HG03571 (cell line): Measurements from ENCODE around the gene JUP.
"Not testable (repeated sequence)": the region's sequence is repeated elsewhere in the genome, so short reads cannot be mapped to it uniquely, and the experiment has no call there.

Experiments used
- ATAC-seq: cut with Tn5 transposase; IDR thresholded peaks from one replicate; pipeline ENCODE4 v1.9.1; 2021; ENCODE audit not compliant: unreplicated experiment

JUP gene

DNA sequence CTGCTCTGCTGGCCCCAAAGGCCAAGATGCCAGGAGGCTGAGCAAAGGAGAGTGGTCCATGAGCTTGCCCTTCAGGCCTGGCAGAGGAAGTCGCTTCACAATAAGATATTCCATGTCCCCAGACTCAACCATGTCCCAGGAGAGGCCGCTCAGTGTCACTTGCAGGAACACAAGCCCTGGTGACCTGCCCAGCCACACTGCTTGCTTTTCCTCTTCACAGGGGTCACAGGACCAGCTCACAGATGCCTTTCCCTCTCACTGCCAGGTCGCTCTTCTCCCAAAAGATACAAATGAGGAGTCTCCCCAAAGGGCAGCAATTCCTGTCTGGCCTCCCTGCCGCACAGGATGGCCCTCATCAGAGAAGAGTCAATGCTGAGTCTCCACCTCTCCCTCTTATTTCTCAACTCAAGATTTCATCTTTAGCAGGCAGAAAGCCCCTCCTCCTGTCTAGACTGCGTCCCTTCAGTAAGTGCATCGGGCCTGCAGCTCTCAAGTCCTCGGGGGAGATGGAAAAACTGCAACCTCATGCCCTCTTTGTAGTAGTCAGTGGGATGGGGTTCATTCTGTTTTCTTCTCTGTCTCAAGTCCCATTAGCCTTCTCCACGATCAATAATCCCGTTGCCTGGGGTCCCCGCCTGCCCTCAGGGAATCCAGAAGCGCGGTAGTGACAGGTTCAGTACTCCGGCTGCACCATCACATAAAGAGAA is 5.0 kb downstream of the JUP start:
- ATAC-seq = no peak

- ATAC-seq = no peak
Observed at GRCh38 chr17:41779954-41780353, 6.6 kb downstream of the JUP start.

GRCh38 chr17:41777574-41778188 is 8.8 kb downstream of the JUP start:
- no peak for ATAC-seq

- ATAC-seq = no peak
Observed at GRCh38 chr17:41777157-41777573, 9.3 kb downstream of the JUP start.

- ATAC-seq = not testable (repeated sequence)
Observed at GRCh38 chr17:41776262-41776900, 10.1 kb downstream of the JUP start.

DNA sequence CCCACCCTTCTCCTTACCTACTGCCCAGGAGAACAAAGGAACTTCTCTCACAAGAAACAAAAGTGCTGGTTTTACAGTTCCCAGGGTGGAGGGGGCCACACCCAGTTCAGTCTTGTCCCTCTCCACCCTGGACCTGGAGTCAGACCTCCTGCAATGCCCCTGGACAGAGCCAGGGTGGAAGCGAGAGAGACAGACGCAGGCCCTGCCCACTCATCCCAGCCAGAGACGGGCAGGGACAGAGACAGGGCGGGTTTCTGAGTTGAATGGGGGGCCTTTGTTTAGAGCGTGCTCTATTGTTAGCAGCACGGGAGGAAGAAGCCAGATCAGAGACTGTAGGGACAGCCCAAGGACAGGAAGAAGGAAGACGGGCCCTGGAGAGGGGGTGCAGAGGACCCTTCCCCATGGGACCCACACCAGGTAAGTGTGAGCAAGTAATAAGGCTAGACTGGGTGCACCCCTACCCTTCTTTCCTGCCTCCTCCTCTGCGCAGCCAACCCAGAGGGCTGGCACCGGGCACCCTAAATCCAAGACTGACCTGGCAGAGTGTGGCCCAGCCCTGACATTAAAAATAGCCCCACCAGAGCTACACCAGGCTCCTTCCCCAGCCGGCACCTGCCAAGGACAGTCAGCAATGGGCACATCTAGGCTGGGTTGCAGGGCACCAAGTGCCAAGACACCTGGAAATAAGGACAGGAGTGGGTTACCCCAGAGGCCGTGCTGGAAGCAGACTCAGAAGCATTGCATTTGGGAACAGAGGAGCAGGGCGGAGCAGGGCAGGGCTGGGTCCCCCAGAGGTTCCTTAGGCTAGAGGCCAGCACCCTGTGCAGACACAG is 10.9 kb downstream of the JUP start:
- no peak for ATAC-seq

- ATAC-seq = no peak
Observed at GRCh38 chr17:41773731-41774193, 12.7 kb downstream of the JUP start.

- ATAC-seq = no peak
Observed at GRCh38 chr17:41773190-41773588, 13.3 kb downstream of the JUP start.

DNA sequence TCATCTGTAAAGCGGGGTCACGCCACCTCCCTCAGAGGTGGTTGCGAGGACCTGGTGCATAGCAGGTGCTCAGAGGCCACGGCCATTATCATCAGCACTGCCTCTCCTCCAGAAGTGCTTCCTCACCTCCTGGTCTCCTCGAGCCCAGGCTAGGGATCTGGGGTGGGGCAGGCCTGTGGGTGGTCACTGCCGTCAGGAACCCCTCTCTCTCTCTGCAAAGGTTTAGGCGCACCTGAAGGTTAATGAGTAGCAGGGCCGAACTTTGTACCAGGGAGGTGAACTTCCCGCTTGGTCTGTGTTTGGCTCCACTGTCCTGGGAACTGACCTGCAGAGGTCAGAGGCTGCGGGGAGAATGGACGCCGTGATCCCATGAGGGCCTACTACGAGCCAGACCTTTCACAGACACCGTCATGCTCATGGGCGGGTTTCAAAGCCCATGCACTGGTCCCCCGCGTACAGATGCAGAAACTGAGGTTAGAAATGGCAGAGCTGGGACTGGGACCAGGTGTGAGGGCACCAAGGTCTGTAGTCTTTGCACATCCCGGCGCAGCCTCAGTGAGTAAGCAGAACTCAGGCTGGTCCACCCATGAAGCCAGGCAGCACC is 13.8 kb downstream of the JUP start:
- ATAC-seq = no peak

- ATAC-seq = no peak
Observed at GRCh38 chr17:41772218-41772585, 14.3 kb downstream of the JUP start.

- no peak for ATAC-seq
Observed at GRCh38 chr17:41771389-41772206, 14.9 kb downstream of the JUP start.

- no peak for ATAC-seq
Observed at GRCh38 chr17:41769985-41770384, 16.5 kb downstream of the JUP start.

GRCh38 chr17:41769346-41769862 is 17.1 kb downstream of the JUP start:
- ATAC-seq = no peak

DNA sequence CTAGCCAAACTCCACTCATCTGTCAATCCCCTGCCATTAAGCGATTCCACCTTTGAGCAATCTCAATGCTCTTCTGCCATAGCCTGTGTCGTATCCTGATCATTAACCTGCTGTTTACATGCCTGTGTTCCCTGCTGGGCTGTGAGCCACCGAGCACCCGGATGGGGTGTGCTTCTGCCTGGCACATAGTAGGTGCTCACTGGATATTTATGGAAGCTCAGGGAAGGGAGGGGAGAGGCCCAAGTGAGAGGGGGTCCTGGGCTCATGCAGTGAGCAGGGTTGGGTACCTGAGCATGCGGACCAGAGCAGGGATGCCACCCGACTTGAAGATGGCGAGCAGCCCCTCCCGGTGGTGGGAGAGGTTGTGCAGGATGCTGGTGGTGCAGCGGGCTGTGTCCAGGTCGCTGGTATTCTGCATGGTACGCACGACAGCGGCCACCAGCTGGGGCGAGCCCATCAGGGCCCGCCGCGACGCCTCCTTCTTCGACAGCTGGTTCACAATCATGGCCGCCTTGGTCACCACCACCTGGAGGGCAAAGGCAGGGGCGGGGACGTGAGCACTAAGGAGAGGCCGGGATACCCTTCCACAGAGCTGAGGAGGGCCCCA is 17.7 kb downstream of the JUP start:
- no peak for ATAC-seq

DNA sequence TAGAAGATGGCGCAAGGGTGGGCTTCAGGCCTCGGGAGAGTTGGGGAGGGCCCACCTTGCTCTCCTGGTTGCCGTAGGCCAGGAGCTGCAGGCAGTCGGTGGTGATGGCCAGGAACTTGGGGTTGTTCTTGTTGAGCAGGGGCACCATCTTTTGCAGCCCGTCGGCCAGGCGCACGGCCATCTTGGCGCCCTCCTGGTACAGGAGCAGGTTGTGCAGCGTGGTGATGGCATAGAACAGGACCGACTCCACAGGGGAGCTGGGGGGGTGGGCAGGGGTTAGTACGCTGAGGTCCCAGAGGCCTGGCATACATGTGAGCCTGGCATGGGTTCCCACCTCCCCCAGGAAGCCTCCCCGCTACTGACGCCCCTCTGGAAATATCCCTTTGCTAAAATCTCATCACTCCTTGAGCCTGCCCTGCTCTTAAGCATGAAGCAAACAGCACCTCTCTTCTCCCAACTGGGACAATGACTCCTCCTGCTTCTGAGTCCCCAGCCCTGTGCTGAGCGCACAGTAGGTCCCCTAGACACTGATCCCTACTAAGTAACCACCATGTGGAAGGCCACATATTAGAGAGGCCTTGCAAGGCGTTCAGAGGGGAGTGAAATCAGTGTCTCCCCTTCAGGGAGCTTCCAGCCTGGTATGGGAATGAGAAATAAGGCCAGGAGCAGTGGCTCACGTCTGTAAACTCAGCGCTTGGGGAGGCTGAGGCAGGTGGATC is 19.0 kb downstream of the JUP start:
- ATAC-seq = no peak

DNA sequence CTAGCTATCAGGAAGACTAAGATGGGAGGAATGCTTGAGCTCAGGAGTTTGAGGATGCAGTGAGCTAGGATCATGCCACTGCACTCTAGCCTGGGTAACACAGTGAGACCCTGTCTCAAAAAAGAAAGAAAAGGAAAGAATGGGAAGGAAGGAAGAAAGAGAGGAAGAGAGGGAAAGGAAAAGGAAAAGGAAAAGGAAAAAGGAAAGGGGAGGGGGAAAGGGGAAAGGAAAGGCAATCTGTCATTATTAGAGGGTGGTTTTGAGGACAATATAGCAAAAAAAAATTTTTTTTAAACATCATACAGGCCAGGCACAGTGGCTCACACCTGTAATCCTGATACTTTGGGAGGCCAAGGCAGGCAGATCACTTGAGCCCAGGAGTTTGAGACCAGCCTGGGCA is 20.4 kb downstream of the JUP start:
- no peak for ATAC-seq

DNA sequence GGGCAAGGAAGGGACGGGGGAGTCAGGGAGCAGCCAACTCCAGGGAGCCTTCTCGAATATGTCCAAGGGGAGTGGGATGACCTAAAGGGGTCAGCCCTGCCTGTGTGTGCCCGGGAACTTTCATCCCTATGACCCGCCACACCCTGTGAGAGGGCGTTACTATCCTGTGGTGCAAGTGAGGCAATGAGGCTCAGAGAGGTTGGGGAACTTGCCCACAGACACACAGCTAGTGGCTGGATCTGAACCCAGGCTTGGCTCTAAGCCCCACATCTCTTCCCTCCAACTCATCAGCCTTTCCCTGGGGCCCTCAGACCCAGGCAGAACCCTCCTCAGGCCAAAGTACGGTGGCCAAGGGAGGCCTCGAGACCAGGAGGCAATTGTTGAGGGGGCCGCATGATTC is 23.2 kb downstream of the JUP start:
- ATAC-seq = no peak

- no peak for ATAC-seq
Observed at GRCh38 chr17:41762841-41763240, 23.7 kb downstream of the JUP start.

DNA sequence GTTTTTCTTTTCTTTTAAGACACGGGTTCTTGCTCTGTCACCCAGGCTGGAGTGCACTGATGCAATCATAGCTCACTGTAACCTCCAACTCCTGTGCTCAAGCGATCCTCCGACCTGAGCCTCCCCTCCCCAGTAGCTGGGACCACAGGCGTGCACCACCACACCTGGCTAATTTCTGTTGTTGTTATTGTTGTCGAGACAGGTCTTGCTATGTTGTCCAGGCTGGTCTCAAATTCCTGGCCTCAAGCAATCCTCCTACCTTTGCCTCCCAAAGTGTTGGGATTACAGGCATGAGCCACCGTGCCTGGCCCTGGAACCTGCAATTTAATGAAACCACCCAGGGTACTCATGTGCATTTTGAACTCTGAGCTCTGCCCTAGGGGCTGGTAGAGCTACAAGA is 24.1 kb downstream of the JUP start:
- ATAC-seq = no peak
